Progenitor cell of endocrine pancreas (in vitro differentiated cells): ENCODE data around the gene DYNC1H1. TPM values are rescaled to one million over a fixed set of nuclear protein-coding genes. Genes with fewer than 3 reads are reported as not detected.

ENCODE experiments used
- DNase-seq: peaks from one replicate; pipeline ENCODE4 v3.0.0; 2021; ENCODE audit warnings: low spot score; ENCODE audit not compliant: unreplicated experiment
- H3K27ac Mint-ChIP-seq: 2 replicates; pipeline ENCODE4 v1.8.0; 2021; ENCODE audit warnings: mild to moderate bottlenecking, moderate library complexity, mixed read lengths
- H3K27me3 Mint-ChIP-seq: 2 replicates; pipeline ENCODE4 v1.8.0; 2021; ENCODE audit warnings: mixed read lengths
- H3K36me3 Mint-ChIP-seq: 2 replicates; pipeline ENCODE4 v1.8.0; 2022; ENCODE audit warnings: mixed read lengths; ENCODE audit not compliant: insufficient read depth
- H3K4me1 Mint-ChIP-seq: 2 replicates; pipeline ENCODE4 v1.8.0; 2021; ENCODE audit warnings: low read depth, mixed read lengths
- H3K4me3 Mint-ChIP-seq: 2 replicates; pipeline ENCODE4 v1.8.0; 2021; ENCODE audit warnings: low read depth, mild to moderate bottlenecking, moderate library complexity, mixed read lengths
- H3K9me3 Mint-ChIP-seq: 2 replicates; pipeline ENCODE4 v1.8.0; 2021; ENCODE audit warnings: low read depth, mixed read lengths
- CTCF ChIP-seq: fragments of 200-600 bp; sonication (generic); IDR thresholded peaks from one replicate; pipeline ENCODE4 v1.5.0; 2021; ENCODE audit warnings: antibody characterized with exemption, mild to moderate bottlenecking; ENCODE audit not compliant: unreplicated experiment
- total RNA-seq: library from RNA; stranded (reverse); gene quantifications from 2 replicates; pipeline ENCODE4 v1.2.1, GENCODE V29; 2021

Gene DYNC1H1
- total RNA-seq, 1 donor from 2014 or later = 501 TPM

- no peaks in the 10 kb centered on the region for H3K4me1 Mint-ChIP-seq
- H3K27ac Mint-ChIP-seq = no peak overlapping the region
- H3K36me3 Mint-ChIP-seq = peaks cover 32% of the 10 kb centered on the region
- TF ChIP-seq CTCF = no peak
- no peaks in the 10 kb centered on the region for H3K27me3 Mint-ChIP-seq
- H3K4me3 Mint-ChIP-seq = no peak overlapping the region
- H3K9me3 Mint-ChIP-seq = no peaks in the 10 kb centered on the region
- no peak for DNase-seq
These were observed 21.6 kb downstream of the DYNC1H1 start for GRCh38 chr14:101985957-101986356.

GRCh38 chr14:101986953-101987352, 22.6 kb downstream of the DYNC1H1 start:
- no peaks in the 10 kb centered on the region for H3K4me1 Mint-ChIP-seq
- H3K9me3 Mint-ChIP-seq = no peaks in the 10 kb centered on the region
- no peak for TF ChIP-seq CTCF
- H3K27ac Mint-ChIP-seq = no peak overlapping the region
- no peak for DNase-seq
- H3K27me3 Mint-ChIP-seq = no peaks in the 10 kb centered on the region
- no peak overlapping the region for H3K4me3 Mint-ChIP-seq
- H3K36me3 Mint-ChIP-seq = peaks cover 32% of the 10 kb centered on the region

GRCh38 chr14:101988377-101988776, 24.0 kb downstream of the DYNC1H1 start:
- no peaks in the 10 kb centered on the region for H3K27me3 Mint-ChIP-seq
- no peaks in the 10 kb centered on the region for H3K9me3 Mint-ChIP-seq
- no peaks in the 10 kb centered on the region for H3K4me1 Mint-ChIP-seq
- no peak for DNase-seq
- no peak overlapping the region for H3K27ac Mint-ChIP-seq
- TF ChIP-seq CTCF = no peak
- no peak overlapping the region for H3K4me3 Mint-ChIP-seq
- peaks cover 34% of the 10 kb centered on the region for H3K36me3 Mint-ChIP-seq

GRCh38 chr14:101991352-101991751, 27.0 kb downstream of the DYNC1H1 start:
- no peak for DNase-seq
- Mint-ChIP-seq H3K9me3 (no peaks in the 10 kb centered on the region), H3K4me1 (no peaks in the 10 kb centered on the region), H3K4me3 (no peak overlapping the region), H3K27ac (no peak overlapping the region), H3K36me3 (peaks cover 34% of the 10 kb centered on the region), H3K27me3 (no peaks in the 10 kb centered on the region)
- TF ChIP-seq CTCF = no peak

GRCh38 chr14:101992708-101993107, 28.3 kb downstream of the DYNC1H1 start:
- peaks cover 39% of the 10 kb centered on the region for H3K36me3 Mint-ChIP-seq
- H3K27ac Mint-ChIP-seq = no peak overlapping the region
- H3K4me1 Mint-ChIP-seq = no peaks in the 10 kb centered on the region

More at GRCh38 chr14:101992708-101993107, 28.3 kb downstream of the DYNC1H1 start:
- TF ChIP-seq CTCF = no peak
- DNase-seq = no peak
- Mint-ChIP-seq H3K27me3 (no peaks in the 10 kb centered on the region), H3K4me3 (no peak overlapping the region), H3K9me3 (no peaks in the 10 kb centered on the region)
